NCI-H774 (cell line): ENCODE results near the gene CDC37.
A peak's percentile ranks its signal among the peaks of the same experiment; 100 is the strongest.

ENCODE experiments used
- DNase-seq: peaks from one replicate; lab custom pipeline; 2025; lab: John Stamatoyannopoulos, UW

Gene CDC37

GRCh38 chr19:10403137-10404021 is at the start of gene CDC37:
Gene CDC37, minus strand, starts transcription at chr19:10403542. Its CDS starts 63 bp downstream, at chr19:10403479.
- peak; percentile 89 for DNase-seq

GRCh38 chr19:10450853-10451609 is 47.7 kb upstream of the CDC37 start:
- no peak for DNase-seq

- no peak for DNase-seq
Observed at GRCh38 chr19:10450191-10450852, 47.0 kb upstream of the CDC37 start.

- DNase-seq = no peak
Observed at GRCh38 chr19:10449037-10449436, 45.7 kb upstream of the CDC37 start.

GRCh38 chr19:10442698-10443097 is 39.4 kb upstream of the CDC37 start:
- no peak for DNase-seq

- no peak for DNase-seq
Observed at GRCh38 chr19:10439588-10439987, 36.2 kb upstream of the CDC37 start.

GRCh38 chr19:10433131-10433536 is 29.8 kb upstream of the CDC37 start:
- no peak for DNase-seq

- no peak for DNase-seq
Observed at GRCh38 chr19:10432736-10433130, 29.4 kb upstream of the CDC37 start.

GRCh38 chr19:10431943-10432735 is 28.8 kb upstream of the CDC37 start:
- DNase-seq = no peak

- no peak for DNase-seq
Observed at GRCh38 chr19:10431254-10431942, 28.1 kb upstream of the CDC37 start.

GRCh38 chr19:10430505-10431253 is 27.3 kb upstream of the CDC37 start:
- peak; percentile 24 for DNase-seq

- DNase-seq = no peak
Observed at GRCh38 chr19:10428996-10429381, 25.6 kb upstream of the CDC37 start.

GRCh38 chr19:10427169-10427568 is 23.8 kb upstream of the CDC37 start:
- no peak for DNase-seq

GRCh38 chr19:10424011-10424637 is 20.8 kb upstream of the CDC37 start:
- DNase-seq = peak; percentile 57

GRCh38 chr19:10422846-10423245 is 19.5 kb upstream of the CDC37 start:
- DNase-seq = no peak

- no peak for DNase-seq
Observed at GRCh38 chr19:10422046-10422461, 18.7 kb upstream of the CDC37 start.

- DNase-seq = no peak
Observed at GRCh38 chr19:10421240-10422045, 18.1 kb upstream of the CDC37 start.

GRCh38 chr19:10420444-10421239 is 17.3 kb upstream of the CDC37 start, which contains the start of gene PDE4A:
Gene PDE4A, plus strand, starts transcription at chr19:10420538. Its CDS starts 227 bp downstream, at chr19:10420765.
- no peak for DNase-seq
